ENCODE results near the gene PTPN4.

Gene PTPN4

GRCh38 chr2:119852214-119852613, 92.5 kb downstream of the PTPN4 start:
- no peak for DNase-seq (ENCODE audit: low read depth in 2 of 2, low spot score in 1 of 2)

- no peak for DNase-seq (ENCODE audit: low read depth in 2 of 2, low spot score in 1 of 2)
Observed at GRCh38 chr2:119853777-119854399, 94.2 kb downstream of the PTPN4 start.

GRCh38 chr2:119856469-119856901, 96.8 kb downstream of the PTPN4 start:
- DNase-seq (ENCODE audit: low read depth in 2 of 2, low spot score in 1 of 2) = no peak

GRCh38 chr2:119857742-119858141, 98.0 kb downstream of the PTPN4 start:
- DNase-seq (ENCODE audit: low read depth in 2 of 2, low spot score in 1 of 2) = no peak

GRCh38 chr2:119859528-119859927, 99.8 kb downstream of the PTPN4 start:
- DNase-seq (ENCODE audit: low read depth in 2 of 2, low spot score in 1 of 2) = no peak

- no peak for DNase-seq (ENCODE audit: low read depth in 2 of 2, low spot score in 1 of 2)
Observed at GRCh38 chr2:119860924-119861323, 101.2 kb downstream of the PTPN4 start.

- DNase-seq (ENCODE audit: low read depth in 2 of 2, low spot score in 1 of 2) = no peak
Observed at GRCh38 chr2:119862127-119862889, 102.6 kb downstream of the PTPN4 start.

GRCh38 chr2:119864318-119864717, 104.6 kb downstream of the PTPN4 start:
- DNase-seq (ENCODE audit: low read depth in 2 of 2, low spot score in 1 of 2) = no peak

- no peak for DNase-seq (ENCODE audit: low read depth in 2 of 2, low spot score in 1 of 2)
Observed at GRCh38 chr2:119871725-119872124, 112.0 kb downstream of the PTPN4 start.

- DNase-seq (ENCODE audit: low read depth in 2 of 2, low spot score in 1 of 2) = no peak
Observed at GRCh38 chr2:119873350-119874315, 113.9 kb downstream of the PTPN4 start.

GRCh38 chr2:119879502-119879901, 119.8 kb downstream of the PTPN4 start:
- DNase-seq (ENCODE audit: low read depth in 2 of 2, low spot score in 1 of 2) = no peak

GRCh38 chr2:119888680-119889079, 129.0 kb downstream of the PTPN4 start:
- DNase-seq (ENCODE audit: low read depth in 2 of 2, low spot score in 1 of 2) = no peak

GRCh38 chr2:119897736-119898395, 138.1 kb downstream of the PTPN4 start:
- no peak for DNase-seq (ENCODE audit: low read depth in 2 of 2, low spot score in 1 of 2)

GRCh38 chr2:119901013-119901412, 141.3 kb downstream of the PTPN4 start:
- DNase-seq (ENCODE audit: low read depth in 2 of 2, low spot score in 1 of 2) = no peak

GRCh38 chr2:119910566-119910965, 150.8 kb downstream of the PTPN4 start:
- no peak for DNase-seq (ENCODE audit: low read depth in 2 of 2, low spot score in 1 of 2)

GRCh38 chr2:119914266-119914665, 154.5 kb downstream of the PTPN4 start:
- no peak for DNase-seq (ENCODE audit: low read depth in 2 of 2, low spot score in 1 of 2)

GRCh38 chr2:119921825-119922224, 162.1 kb downstream of the PTPN4 start:
- no peak for DNase-seq (ENCODE audit: low read depth in 2 of 2, low spot score in 1 of 2)

GRCh38 chr2:119922699-119923098, 163.0 kb downstream of the PTPN4 start:
- no peak for DNase-seq (ENCODE audit: low read depth in 2 of 2, low spot score in 1 of 2)

- DNase-seq (ENCODE audit: low read depth in 2 of 2, low spot score in 1 of 2) = no peak
Observed at GRCh38 chr2:119929537-119929936, 169.8 kb downstream of the PTPN4 start.

- no peak for DNase-seq (ENCODE audit: low read depth in 2 of 2, low spot score in 1 of 2)
Observed at GRCh38 chr2:119932809-119933208, 173.1 kb downstream of the PTPN4 start.

- no peak for DNase-seq (ENCODE audit: low read depth in 2 of 2, low spot score in 1 of 2)
Observed at GRCh38 chr2:119934319-119934718, 174.6 kb downstream of the PTPN4 start.
